A673 (cell line): Measurements from ENCODE around the gene MACROD1. TPM values are rescaled to one million over a fixed set of nuclear protein-coding genes. Genes with fewer than 3 reads are reported as not detected.

Source experiments
- BruUV-seq: library from RNA; stranded (reverse); fragments of 400-500 nt; replicated peaks from 2 replicates; lab custom pipeline; 2021; lab: Mats Ljungman, UMichigan
- CTCF ChIA-PET: fragments of 300-600 bp; sonication (Branson Sonifier 250); formaldehyde crosslinking; loops from one replicate; lab custom pipeline; 2022; ENCODE audit warnings: antibody characterized with exemption; lab: Charles Lee
- POLR2A ChIA-PET: fragments of 300-600 bp; sonication (Branson Sonifier 250); formaldehyde crosslinking; loops from one replicate; lab custom pipeline; 2022; ENCODE audit warnings: antibody characterized with exemption; ENCODE audit not compliant: low non-redundant PET; lab: Charles Lee
- DNase-seq: peaks from one replicate; pipeline ENCODE4 v3.0.0-alpha.2; 2015; ENCODE audit warnings: low spot score
- H3K27ac ChIP-seq: fragments of 200-600 bp; sonication (generic); 2 replicates; pipeline ENCODE4 v1.5.1; 2016; ENCODE audit warnings: mixed run types, low read depth, mild to moderate bottlenecking, mixed read lengths, antibody characterized with exemption, low read length; ENCODE audit not compliant: poor library complexity, severe bottlenecking
- H3K27me3 ChIP-seq: fragments of 200-600 bp; sonication (generic); replicated peaks from 2 replicates; pipeline ENCODE4 v1.6.1; 2017; ENCODE audit warnings: mixed run types, low read depth, mild to moderate bottlenecking, mixed read lengths, antibody characterized with exemption, low read length; ENCODE audit not compliant: insufficient read depth, poor library complexity
- H3K36me3 ChIP-seq: fragments of 200-600 bp; sonication (generic); 2 replicates; pipeline ENCODE4 v1.6.1; 2016; ENCODE audit warnings: mixed run types, mild to moderate bottlenecking, mixed read lengths, antibody characterized with exemption, low read length; ENCODE audit not compliant: insufficient read depth, poor library complexity, severe bottlenecking
- H3K4me1 ChIP-seq: fragments of 200-600 bp; sonication (generic); 2 replicates; pipeline ENCODE4 v1.6.1; 2017; ENCODE audit warnings: mixed run types, mild to moderate bottlenecking, mixed read lengths, antibody characterized with exemption, low read length; ENCODE audit not compliant: insufficient read depth, poor library complexity, severe bottlenecking
- H3K4me3 ChIP-seq: fragments of 200-600 bp; sonication (generic); 2 replicates; pipeline ENCODE4 v1.5.1; 2016; ENCODE audit warnings: low read depth, mixed run types, mild to moderate bottlenecking, mixed read lengths, low read length; ENCODE audit not compliant: poor library complexity, severe bottlenecking
- H3K9me3 ChIP-seq: fragments of 200-600 bp; sonication (generic); 2 replicates; pipeline ENCODE4 v1.6.1; 2016; ENCODE audit warnings: mixed run types, low read depth, mild to moderate bottlenecking, mixed read lengths, antibody characterized with exemption, low read length; ENCODE audit not compliant: poor library complexity, severe bottlenecking
- CTCF ChIP-seq: fragments of 300-800, 200-600 bp; sonication (generic); conservative IDR thresholded peaks from 2 replicates; pipeline ENCODE4 v1.5.1; 2017; ENCODE audit warnings: low read depth, mild to moderate bottlenecking, antibody characterized with exemption, low read length, moderate library complexity, mixed read lengths
- EZH2 ChIP-seq: fragments of 200-600 bp; sonication (generic); IDR thresholded peaks from 2 replicates; pipeline ENCODE4 v1.6.1; 2017; ENCODE audit warnings: borderline replicate concordance, low read depth, mild to moderate bottlenecking, mixed read lengths, antibody characterized with exemption, low read length; ENCODE audit not compliant: poor library complexity, severe bottlenecking
- intact Hi-C: fragments of 100-400 bp; cut with micrococcal nuclease; formaldehyde crosslinking; loops from one replicate; pipeline ENCODE4 v1.10.0; 2022; ENCODE audit not compliant: unreplicated experiment
- total RNA-seq: library from RNA; stranded (reverse); gene quantifications from 2 replicates; pipeline ENCODE4 v1.2.3, GENCODE V29; 2021

Gene MACROD1
- total RNA-seq, 1 experiment from 2014 or later = 28.7 TPM

DNA sequence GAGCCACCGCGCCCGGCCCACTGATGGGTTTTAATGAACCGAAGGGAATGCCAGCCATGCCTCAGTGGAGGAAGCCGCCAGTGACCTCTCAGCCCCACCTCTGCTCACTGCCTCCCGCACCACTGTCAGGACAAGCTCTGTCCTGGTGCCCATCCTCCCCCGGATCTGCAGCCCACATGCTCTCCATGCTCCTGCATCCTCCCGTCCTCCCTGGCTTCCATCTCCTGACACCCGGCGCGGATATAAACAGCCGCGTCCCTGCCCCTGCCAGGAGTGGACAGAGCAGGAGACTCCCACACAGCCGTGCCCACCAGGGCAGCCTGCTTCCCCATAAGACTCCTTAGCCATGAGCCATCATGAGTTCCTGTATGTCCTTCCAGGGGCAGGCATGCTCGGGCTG, 26.9 kb downstream of the MACROD1 start:
- H3K27me3 ChIP-seq = no peaks in the 10 kb centered on the region
- intact Hi-C loops = no loop called here
- ChIA-PET POLR2A (no interaction called here), CTCF (no interaction called here)
- TF ChIP-seq EZH2 (no peak), CTCF (no peak)
- no TSS peak for BruUV-seq
- H3K9me3 ChIP-seq = no peaks in the 10 kb centered on the region
- H3K4me3 ChIP-seq = no peak overlapping the region
- H3K4me1 ChIP-seq = peaks cover 13% of the 10 kb centered on the region
- H3K36me3 ChIP-seq = no peaks in the 10 kb centered on the region
- no peak for DNase-seq
- no peak overlapping the region for H3K27ac ChIP-seq

GRCh38 chr11:64138398-64138797, 27.5 kb downstream of the MACROD1 start:
- ChIA-PET CTCF (interaction anchor here (1.1 kb wide), 1 partner anchor 15 kb away, joined by 3 read pairs; no protein-coding TSS in a partner anchor), POLR2A (no interaction called here)
- no peak overlapping the region for H3K4me3 ChIP-seq
- H3K27ac ChIP-seq = no peak overlapping the region
- BruUV-seq = no TSS peak
- no peaks in the 10 kb centered on the region for H3K36me3 ChIP-seq
- no peak for TF ChIP-seq CTCF
- H3K4me1 ChIP-seq = peaks cover 13% of the 10 kb centered on the region
- intact Hi-C loops = no loop called here
- no peak for DNase-seq
- no peaks in the 10 kb centered on the region for H3K9me3 ChIP-seq
- H3K27me3 ChIP-seq = no peaks in the 10 kb centered on the region

GRCh38 chr11:64136765-64137441, 29.0 kb downstream of the MACROD1 start:
- peak; percentile 81 for DNase-seq
- H3K9me3 ChIP-seq = no peaks in the 10 kb centered on the region
- TF ChIP-seq CTCF (no peak), EZH2 (no peak)
- ChIA-PET POLR2A (no interaction called here), CTCF (interaction anchor here (1.1 kb wide), 1 partner anchor 13 kb away, joined by 3 read pairs; no protein-coding TSS in a partner anchor)
- no peaks in the 10 kb centered on the region for H3K27me3 ChIP-seq
- no peak overlapping the region for H3K4me3 ChIP-seq
- no TSS peak for BruUV-seq
- H3K4me1 ChIP-seq = peaks cover 20% of the 10 kb centered on the region
- H3K36me3 ChIP-seq = no peaks in the 10 kb centered on the region
- H3K27ac ChIP-seq = no peak overlapping the region
- intact Hi-C loops = no loop called here
